Activated T-cell treated with anti-CD3 and anti-CD28 coated beads for 24 hours (primary cell): ENCODE measurements around the gene SNRNP48.

Source experiments
- DNase-seq: peaks from one replicate; pipeline ENCODE4 v3.0.0-alpha.2; 2020; ENCODE audit warnings: low read depth

SNRNP48 gene, protein sequence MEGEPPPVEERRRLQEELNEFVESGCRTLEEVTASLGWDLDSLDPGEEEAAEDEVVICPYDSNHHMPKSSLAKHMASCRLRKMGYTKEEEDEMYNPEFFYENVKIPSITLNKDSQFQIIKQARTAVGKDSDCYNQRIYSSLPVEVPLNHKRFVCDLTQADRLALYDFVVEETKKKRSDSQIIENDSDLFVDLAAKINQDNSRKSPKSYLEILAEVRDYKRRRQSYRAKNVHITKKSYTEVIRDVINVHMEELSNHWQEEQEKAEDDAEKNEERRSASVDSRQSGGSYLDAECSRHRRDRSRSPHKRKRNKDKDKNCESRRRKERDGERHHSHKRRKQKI

DNA sequence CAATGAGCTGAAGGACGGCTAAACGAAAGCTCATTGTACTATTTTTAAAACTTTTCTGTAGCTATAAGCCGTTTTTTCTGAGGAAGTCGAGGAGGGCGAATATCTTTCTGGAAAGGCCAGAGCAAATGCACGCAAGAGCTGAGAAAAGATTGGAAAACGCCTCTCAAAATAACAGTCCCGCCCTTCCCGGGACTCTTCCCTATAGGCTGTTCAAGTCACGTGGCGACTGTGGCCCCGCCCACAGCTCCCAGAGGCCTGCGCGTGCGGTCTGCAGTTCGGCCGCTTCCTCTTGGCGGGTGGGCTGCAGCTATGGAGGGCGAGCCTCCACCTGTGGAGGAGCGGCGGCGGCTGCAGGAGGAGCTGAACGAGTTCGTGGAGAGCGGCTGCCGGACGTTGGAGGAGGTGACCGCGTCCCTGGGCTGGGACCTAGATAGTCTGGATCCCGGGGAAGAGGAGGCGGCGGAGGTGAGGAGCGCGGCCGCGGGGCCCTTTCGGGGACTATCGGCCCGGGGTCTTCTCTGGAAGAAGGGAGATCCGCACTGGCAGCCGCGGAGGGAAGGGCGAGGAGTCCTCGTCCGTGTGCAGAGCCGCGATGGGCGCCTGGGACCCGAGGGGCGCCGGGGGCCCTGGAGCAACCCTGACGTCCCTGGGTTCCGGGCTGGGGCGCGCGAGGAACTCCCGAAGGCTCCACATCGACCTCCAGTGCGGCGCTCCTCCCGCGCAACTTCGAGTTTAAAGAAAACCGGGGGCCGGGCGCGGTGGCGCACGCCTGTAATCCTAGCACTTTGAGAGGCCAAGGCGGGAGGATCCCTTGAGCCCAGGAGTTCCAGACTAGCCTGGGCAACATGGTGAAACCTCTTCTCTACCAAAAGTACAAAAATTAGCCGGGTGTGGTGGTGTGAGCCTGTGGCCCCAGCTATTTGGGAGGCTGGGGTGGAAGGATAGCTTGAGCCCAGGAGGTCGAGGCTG, at the start of gene SNRNP48:
Gene SNRNP48, plus strand, starts transcription at position 250 of the 969 bp plus-strand sequence. Its CDS starts 60 bp downstream, at position 310.
- DNase-seq: peak; percentile 89

DNA sequence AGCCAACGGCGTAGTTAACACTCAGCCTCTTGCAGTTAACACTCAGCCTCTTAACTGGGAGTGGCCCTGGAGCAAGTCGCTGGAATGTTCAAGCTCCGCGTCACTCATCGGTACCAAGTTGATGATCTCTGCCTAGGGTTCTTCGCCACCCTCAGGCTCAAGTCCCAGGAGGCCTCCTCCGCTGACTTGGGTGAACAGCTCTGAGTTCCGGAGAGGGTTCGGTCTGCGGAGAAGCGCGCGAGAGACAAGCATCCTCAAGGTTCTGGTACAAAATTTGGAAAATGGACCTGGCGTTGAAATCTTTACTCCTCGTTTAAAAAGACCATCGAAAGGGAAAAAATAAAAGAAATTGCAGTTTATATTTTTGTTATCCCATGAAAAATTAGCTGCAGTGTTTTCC, 49.4 kb upstream of the SNRNP48 start:
- no peak for DNase-seq

DNA sequence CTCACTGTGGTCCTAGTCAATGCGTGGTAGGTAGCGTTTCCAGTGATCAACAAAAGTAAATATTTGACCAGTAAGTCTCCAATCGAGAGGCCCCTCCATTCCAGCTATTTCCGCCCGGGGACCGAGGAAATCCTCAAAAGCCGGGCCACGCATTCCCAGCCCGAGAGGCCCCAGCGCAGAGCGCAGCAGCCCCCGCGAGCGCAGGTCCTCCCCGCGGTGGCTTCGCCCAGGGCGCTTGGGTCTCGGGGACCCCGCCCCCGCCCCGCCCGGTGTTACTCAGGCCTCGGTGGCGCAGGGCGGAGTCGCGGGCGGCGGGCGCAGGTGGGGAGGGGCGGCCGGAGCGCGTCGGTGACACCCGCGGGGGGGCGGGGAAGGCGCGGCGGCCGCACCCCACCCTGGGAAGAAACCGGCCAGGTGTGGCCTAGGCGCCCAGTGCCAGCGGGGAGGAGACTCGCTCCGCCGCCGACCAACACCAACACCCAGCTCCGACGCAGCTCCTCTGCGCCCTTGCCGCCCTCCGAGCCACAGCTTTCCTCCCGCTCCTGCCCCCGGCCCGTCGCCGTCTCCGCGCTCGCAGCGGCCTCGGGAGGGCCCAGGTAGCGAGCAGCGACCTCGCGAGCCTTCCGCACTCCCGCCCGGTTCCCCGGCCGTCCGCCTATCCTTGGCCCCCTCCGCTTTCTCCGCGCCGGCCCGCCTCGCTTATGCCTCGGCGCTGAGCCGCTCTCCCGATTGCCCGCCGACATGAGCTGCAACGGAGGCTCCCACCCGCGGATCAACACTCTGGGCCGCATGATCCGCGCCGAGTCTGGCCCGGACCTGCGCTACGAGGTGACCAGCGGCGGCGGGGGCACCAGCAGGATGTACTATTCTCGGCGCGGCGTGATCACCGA, 48.6 kb upstream of the SNRNP48 start, which contains the start of gene DSP:
Gene DSP, plus strand, starts transcription at position 497 of the 890 bp plus-strand sequence. Its CDS starts 245 bp downstream, at position 742.
- no peak for DNase-seq

DNA sequence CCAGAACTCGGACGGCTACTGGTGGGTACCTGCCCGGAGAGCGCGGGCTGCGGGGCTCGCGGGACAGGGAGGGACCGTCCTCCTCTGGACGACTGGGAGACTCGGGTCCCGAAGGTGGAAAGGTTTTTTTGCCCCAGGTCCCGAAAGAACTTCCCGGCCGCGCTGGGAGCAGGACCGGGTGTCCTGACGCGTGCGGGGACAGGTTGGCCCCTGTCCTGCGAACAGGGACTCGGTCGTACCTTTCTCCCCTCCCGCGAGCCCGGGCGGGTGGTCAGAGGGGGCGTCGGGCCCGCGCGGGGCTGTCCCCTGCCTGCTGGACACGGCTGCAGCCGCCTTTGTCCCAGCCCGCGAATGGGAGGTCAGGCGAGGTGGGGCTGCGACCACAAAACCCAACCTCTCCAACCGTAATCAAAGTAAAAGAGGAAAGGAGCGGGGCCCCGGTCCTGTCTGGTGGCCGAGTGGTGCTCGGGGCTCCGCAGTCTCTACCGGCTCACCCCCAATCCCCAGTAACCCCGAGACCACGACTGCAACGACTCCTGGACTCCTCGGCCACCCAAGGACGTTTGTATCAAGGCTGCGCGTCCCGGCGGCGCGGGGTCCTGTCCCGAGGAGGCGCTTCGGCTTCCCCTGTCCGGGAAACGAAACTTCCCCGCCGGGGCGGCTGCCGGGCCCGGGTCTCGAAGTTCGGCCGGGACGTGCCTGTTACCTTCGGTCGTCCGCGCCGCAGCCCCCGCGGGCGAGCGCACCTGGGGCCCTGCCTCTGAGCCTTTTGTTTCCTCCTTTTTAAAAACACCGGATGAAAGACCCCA, 47.7 kb upstream of the SNRNP48 start:
- no peak for DNase-seq

DNA sequence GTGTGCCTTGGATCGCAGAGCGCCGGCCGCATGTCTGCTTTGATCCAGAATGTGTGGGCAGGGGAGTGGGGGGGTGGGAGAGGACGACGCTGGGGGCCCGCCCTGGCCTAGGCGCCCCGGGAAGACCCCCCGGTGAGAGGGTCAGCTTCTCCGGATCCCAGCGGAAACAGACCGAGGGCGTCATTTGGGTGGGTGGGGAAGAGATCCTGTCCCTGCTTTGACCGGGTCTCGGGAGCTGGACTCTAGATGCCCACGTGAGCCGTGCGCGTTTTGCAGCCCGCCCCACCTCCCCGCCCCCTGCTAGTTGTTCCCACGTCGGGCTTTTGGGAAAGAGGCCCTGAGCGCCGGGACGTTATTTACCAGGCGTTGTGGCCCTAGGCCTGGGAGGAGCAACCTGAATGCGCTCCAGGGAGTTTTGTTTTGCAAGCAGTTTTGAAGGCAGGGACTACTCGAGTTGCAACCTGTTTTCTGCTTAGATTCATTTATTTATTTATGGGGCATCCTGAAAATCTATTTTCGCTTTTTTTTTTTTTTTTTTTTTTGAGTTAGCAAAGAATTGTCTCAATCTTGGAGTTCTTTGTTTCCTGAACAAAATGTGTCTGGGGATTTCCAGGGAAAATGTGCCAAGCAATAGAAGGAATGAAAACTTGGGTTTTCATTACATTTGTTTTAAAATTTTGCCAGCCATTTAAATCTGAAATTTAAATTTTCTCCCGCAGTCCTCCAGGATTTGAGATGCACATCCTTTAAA, 46.9 kb upstream of the SNRNP48 start:
- DNase-seq: no peak

DNA sequence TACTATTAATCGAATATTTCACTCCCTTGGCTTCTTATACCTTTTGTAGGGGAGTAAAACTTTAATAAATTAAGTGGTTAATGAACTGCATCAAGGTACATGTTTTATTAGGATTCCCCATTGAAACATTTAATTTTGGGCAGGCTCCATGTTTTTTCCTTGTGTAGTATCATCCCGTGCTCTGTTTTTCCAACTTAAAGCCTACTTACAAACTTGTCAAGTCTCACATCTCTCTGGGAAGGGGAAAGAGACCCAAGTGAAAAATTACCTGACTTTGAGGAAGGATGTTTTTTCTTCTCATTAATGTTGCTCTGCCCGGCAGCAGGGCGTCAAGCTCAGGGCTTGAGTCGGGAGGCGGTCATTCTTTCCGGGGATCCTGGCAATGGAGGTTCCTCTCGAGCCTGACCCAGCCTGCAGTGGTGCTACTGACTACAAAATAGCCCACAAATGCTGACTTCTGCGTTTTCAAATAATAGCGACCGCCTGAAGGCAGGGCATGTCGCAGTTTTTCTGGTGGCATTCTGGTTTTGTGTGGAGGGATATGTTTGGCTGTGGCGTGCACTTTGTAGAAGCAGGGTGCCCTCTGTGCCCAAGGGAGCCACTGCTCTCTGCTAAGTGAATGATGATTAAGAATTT, 46.1 kb upstream of the SNRNP48 start:
- DNase-seq: no peak

DNA sequence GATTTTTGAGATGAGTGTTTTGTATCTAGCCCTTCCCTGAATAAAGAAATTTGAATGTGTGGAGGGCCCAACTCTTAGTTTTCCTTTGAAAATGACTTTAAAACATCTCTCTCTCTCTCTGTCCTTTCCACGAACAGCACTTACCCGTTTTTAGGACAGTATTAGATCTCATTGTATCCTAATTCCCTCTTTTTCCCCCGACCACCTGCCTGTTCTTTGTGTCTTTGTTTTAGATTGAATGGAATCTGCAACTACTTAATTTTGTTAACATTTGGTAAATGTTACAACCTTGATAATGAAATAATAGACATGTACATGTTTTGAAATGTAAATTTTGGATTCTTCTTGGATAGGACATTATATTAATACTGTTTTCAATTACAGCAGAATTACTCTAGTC, 45.4 kb upstream of the SNRNP48 start:
- no peak for DNase-seq

DNA sequence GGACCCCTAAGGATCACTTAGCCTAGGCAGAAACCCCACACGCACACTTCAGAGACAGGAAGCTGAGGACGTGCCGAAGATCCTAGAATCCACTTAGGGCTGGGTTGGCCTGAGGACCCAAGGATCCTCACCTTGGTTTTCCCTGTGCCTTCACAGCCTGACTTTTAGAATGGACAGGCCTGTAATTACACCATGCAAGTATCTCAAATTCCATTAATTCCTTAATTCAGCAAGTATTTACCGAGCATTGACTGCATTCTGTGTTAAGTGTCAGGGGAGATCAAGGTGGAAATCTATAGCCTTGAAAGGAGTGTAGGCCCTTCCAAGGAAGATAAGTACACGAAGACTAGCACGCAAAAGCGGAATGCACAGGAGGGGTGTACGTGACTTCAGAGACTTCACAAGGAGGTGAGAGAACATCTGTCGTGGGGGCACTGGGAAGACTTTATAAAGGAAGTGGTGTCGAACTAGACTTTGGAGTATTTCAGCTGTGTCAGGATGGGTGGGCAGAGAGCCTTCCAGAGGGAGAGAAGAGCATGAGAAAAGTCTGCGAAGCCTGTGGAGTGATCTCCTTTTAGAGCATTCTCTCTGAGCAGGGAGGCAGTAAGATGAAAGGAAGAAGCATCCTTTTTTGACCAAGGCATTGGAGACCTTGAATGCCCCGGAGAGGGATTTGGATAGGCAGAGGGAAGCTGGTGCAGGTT, 44.5 kb upstream of the SNRNP48 start:
- no peak for DNase-seq

DNA sequence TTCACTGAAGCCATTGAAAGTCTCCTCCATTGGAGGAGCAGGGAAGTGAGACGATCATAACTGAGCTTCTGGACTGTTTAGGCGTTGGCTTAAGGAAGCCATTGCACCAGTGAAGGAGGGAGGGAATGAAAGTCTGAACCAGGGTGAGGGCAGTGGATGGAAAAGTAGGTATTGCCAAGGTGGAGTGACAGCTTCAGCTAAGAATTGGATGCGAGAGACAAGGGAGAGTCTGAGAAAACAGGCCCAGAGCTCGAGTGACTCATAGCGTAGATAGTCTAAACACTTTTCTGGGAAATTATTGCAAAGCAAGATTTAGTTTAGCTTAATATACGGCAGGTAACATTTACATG, 44.0 kb upstream of the SNRNP48 start:
- no peak for DNase-seq

DNA sequence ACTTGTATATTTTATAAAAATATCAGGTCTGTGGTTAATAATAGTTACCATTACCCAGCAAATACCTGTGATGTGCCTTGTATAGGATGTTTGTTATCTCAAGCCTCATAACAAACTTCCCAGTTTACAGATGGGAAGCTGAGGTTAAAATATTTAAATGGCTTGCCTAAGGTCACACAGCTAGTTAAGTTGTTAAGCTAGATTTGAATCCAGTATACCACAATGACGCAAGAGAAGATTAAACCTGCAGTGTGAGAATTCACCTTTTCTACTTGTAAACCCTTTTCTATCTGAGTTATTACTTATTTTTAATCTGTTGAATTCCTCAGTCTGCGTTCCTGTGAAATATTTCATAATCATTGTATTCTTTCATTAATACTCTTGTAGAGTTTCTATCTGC, 43.6 kb upstream of the SNRNP48 start:
- no peak for DNase-seq

DNA sequence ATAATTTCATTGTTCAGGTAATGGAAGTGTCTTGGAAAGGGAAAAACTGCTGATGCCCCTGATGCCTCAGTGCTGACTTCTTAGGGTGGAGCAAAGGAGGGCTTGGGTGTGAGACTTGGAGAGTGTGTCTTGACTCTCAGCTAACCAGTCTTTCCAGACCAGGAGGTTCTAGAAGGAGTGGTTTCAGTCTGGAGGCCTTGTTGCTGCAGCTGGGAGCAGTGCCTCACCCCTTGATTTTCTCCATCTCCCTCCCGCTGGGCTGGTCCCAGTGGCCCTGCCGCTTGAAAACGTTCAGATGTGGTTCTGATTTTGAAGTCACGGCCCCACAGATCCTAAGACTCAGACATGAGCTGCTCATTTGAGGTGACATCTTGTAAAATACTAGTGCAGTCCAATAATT, 43.1 kb upstream of the SNRNP48 start:
- DNase-seq: no peak

DNA sequence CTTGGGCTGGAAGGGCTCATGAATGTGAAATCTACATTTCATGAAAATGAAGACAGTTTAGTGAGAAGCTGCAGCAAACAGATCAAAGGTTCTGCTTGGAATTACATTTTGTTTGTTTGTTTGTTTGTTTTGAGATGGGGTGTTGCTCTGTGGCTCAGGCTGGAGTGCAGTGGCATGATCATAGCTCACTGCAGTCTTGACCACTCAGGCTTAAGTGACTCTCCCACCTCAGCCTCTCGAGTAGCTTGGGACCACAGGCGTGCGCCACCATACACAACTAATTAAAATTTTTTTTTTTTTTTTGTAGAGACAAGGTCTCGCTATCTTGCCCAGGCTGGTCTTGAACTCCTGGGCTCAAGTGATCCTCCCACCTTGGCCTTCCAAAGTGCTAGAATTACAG, 42.7 kb upstream of the SNRNP48 start:
- no peak for DNase-seq

DNA sequence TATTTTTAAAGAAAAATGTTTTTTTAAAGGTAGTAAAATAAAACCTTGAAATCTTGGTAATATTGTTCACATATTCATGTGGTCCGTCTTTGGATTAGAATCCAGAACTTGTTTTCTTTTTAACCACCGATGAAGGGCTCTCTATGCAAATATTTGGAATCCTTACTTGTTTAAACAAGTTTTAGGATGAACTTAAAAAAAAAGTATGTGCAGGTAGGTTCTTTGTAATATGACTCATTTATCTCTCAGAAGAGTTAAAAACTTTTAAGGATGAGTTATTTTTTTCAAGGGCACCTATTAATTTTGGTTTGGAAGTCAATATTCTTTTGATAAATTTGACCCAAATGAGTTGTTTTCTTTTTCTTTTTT, 39.6 kb upstream of the SNRNP48 start:
- no peak for DNase-seq

DNA sequence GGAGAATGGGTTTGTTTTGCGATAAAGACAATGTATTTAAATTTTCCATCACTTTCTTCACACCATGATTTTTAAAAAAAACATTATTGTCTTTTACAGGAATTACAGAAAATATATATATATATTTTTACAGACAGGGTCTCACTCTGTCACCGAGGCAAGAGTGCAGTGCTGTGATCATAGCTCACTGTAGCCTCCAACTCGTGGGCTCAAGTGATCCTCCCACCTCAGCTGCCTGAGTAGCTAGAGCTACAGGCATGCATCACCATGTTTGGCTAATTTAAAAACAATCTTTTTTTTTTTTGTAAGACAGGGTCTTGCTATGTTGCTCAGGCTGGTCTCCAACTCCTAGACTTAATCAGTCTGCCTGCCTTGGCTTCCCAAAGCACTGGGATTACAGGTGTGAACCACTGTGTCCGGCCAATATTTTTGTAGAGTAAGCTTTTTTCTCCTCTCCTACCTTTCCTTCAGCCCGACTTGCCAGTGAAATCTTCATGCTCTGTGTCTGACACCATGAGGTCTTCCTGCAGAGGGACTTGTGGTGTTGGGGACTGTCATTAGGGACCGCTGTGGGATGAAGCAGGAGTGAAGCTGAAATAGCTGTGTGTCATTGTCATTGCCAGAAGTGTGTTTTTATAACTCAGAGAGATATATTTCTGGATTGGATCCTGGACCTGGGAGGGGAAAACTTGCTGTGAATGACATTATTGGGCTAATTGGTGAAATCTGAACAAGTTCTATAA, 35.3 kb upstream of the SNRNP48 start:
- DNase-seq: no peak

DNA sequence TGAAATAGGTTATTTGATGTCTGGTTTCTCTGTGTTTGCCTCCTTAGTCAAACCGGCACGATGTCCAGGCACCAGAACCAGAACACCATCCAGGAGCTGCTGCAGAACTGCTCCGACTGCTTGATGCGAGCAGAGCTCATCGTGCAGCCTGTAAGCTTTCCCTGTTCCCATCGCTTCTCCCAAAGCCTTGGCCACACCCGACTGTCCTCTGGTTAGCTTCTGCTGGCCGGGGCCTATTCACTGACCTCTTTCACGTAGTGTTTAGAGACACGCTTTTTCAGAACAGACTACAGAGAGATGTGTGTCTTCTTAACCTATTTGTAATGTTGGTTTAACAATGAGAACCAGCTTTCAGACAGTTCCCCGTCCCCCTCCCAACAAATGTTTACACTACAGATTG, 34.3 kb upstream of the SNRNP48 start:
- no peak for DNase-seq

DNA sequence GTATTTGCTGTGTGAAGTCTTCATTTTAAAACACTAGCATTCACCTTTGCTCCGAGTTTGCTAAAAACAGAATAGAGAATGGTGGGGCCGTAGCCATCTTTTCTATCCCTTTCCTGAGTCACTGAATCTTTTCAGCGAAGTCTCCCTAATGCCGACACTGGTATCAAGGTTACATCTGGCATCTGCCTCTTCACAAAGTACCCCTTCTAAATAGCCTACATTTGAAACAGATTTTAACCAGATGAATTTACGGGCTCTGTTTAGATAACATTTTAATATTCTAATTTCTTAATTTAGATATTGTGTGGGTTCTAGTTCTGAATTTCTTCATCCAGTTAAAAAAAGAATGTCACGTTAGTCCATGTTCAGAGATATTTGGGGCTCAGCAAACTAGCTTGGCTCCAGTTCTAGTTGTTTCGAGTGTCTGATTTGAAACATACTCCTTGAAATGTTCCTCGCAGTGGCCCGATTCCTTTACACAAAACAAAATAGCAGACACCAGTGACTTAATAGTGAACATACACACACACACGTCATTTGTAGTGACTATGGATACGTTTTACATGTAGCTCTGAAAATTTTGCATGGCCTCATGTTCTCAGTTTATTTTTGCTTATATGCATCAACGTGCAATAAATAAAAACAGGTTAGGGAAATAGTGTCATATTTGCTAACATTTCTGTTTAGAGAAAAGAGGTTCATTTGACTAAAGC, 33.4 kb upstream of the SNRNP48 start:
- no peak for DNase-seq

DNA sequence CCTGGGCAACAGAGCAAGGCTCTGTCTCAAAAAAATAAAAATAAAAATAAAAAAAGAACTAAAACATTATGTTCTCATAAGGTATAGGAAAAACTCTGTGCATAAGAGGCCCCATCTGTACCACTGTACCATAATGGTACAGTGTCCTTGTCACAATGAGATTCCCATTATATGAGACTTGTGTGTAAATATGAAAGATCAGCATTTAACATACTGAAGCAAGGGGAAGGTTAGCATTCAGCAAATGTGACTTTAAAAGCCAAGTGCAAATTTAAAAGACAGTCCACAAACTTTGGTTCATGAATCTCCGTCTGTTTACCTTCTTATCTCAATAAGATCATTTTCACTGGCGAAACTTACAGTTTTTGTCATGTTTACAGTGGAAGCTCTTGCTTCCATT, 32.3 kb upstream of the SNRNP48 start:
- DNase-seq: no peak

DNA sequence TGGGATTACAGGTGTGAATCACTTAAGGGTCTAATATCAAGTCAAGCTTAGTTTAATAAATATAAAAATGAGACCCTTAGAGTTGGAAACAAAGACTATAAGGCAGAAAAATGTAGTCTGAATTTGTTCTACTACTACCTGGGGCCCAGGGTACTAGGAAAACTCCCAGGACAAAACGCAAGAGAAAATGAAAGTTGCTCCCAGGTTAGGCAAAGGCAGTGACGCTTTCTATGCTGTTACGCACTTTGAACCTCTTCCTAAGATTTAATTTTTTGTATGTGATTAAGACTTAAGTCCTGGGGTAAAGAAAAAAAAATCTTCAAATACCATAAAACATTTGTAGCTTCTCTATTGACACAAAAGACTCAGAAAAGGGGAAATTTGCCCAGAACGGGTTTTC, 31.2 kb upstream of the SNRNP48 start:
- no peak for DNase-seq
